ENCODE results near the gene LYST.
"Not testable (repeated sequence)": the region's sequence is repeated elsewhere in the genome, so short reads cannot be mapped to it uniquely, and the experiment has no call there.

LYST gene

GRCh38 chr1:235866205-235866912, at the start of gene LYST:
LYST (minus strand) TSS chr1:235866906; CDS start chr1:235830417, 36,489 bp downstream.
- peak; percentile 39 for DNase-seq

GRCh38 chr1:235915489-235915888, 48.8 kb upstream of the LYST start:
- not testable (repeated sequence) for DNase-seq

- DNase-seq, result no peak
Measured at GRCh38 chr1:235913311-235913710, 46.6 kb upstream of the LYST start.

DNA sequence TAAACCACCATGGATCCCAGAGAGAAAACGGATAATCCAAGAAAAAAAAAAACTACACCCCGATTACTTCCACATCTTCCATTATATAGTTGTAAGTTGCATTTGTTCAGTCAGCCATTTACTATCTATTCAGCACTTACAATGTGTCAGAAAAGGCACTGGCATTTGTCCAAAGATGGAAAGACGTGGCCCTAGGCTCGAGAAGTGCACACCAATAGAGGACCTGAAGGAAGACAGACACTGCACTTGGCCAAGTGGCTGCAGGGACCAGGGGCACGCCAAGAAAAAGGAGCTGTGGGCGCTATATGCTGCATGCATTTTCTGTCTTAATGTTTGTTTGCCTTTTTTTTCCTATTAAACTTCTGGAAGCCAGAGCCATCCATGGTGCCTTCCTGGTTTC, 45.2 kb upstream of the LYST start:
- DNase-seq, result no peak

- no peak for DNase-seq
Measured at GRCh38 chr1:235911300-235911662, 44.6 kb upstream of the LYST start.

- no peak for DNase-seq
Measured at GRCh38 chr1:235910357-235911299, 43.9 kb upstream of the LYST start.

GRCh38 chr1:235908742-235909520, 42.2 kb upstream of the LYST start:
- peak; percentile 64 for DNase-seq

- DNase-seq, result no peak
Measured at GRCh38 chr1:235907897-235908240, 41.2 kb upstream of the LYST start.

DNA sequence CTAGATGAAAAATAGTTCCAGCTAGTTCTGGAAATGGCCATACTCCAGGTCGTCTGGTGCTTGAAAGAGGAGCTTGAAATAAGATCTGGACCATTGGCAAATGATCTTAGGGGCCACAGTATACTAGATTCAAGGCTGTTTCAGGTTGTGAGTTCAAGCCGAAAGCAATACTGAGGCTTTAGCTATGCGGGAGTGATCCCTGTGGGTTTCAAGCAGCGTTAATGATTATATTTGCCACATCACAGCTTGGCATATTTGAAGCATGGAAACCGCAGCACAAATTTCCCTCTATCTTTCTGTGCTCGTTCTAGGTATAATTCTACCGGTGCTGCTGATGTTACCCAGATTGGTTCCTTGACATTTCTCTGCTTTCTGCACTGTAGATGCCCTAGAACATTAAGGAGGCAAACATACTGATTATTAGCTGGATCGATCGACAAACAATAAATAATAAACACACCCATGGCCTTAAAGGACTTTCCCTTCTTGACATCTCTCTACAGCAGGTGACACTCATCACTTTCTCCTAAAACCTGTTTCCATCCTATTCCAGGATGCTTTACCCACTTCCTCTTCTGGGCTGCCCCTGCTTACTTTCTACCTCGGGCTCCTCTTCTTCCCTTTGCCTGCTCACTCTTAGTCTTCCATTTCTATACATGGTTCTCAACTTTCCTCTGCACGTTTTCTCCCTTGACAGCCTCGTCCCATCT, 40.6 kb upstream of the LYST start:
- DNase-seq, result no peak

DNA sequence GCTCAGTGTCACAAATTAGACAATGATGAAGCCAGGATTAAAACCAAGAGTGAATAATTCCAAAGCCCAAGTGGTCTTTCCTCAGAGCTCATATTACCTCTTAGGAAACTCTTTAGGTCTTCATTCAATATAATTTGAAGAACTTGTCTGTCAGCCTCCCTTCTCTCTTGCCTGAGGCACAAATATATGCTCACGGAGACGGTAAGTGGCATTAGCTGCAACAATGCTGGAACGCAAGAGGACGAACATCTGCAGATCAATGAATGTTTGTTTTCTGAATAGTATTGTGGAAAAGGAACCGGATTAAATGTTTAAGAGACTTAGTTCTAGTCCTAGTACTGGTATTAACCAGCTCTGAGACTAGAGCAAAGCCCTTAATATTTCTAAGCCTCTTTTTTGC, 39.7 kb upstream of the LYST start:
- DNase-seq, result no peak

GRCh38 chr1:235903809-235904208, 37.1 kb upstream of the LYST start:
- DNase-seq, result not testable (repeated sequence)

DNA sequence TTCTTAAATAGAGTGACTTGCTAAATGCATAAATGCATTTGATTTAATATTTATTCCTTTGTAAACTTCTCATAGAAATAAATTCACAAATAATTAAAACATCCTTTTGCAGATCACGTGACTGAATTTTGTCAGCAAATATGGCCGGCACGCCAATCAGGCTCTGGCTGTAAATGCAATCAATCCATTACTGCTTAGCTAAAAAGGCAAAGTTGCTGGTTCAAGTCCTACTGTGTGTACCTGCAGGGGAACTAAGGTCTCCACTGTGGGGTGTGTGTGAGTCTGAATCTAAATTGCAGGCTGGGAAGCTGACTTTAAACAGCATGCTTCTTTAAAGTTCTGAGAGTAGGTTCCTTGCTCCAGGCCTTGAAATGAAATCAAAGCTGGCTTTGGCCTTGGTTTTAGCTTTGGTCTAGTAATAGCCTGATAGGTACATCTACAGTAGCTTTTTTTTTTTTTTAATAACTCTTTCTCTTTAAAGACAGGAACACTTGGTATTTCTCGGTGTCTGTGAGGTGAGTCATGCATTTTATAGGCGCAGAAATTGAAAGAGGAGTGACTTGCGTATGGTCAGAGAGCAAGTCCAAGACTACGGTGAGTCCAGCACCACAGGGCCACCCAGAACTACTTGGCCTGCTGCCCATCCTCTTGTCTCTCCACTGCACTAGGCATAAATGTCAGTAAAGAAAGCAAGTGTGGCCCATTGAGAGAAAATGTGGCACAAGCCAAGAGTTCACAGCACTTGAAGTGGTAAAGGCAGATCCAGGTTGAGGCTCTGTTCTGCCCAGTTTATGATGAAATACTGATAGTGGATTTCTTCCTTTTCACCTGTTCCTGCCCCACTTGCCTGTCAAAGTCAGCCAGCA, 36.2 kb upstream of the LYST start:
- no peak for DNase-seq

DNA sequence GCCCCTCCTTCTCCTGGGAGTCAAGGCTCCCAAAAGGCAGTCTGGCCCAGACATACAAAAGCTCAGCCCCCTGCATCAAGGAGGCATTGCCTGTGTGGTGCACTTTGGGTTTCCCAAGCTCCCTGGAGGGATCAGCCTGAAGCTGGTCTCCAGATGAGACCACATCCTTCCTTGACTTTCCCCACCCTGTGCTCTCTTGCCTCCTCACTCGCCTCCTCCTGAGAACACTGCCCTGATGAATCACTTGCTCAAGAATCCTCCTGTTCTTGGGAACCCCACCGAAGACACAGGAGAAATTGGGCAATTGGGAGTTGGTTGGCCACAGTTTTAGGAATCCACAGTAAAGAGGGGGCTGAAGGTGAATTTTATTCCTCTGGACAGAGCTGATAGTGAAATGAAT, 34.8 kb upstream of the LYST start:
- no peak for DNase-seq

GRCh38 chr1:235898126-235898525, 31.4 kb upstream of the LYST start:
- peak; percentile 50 for DNase-seq

- no peak for DNase-seq
Measured at GRCh38 chr1:235893840-235894239, 27.1 kb upstream of the LYST start.

DNA sequence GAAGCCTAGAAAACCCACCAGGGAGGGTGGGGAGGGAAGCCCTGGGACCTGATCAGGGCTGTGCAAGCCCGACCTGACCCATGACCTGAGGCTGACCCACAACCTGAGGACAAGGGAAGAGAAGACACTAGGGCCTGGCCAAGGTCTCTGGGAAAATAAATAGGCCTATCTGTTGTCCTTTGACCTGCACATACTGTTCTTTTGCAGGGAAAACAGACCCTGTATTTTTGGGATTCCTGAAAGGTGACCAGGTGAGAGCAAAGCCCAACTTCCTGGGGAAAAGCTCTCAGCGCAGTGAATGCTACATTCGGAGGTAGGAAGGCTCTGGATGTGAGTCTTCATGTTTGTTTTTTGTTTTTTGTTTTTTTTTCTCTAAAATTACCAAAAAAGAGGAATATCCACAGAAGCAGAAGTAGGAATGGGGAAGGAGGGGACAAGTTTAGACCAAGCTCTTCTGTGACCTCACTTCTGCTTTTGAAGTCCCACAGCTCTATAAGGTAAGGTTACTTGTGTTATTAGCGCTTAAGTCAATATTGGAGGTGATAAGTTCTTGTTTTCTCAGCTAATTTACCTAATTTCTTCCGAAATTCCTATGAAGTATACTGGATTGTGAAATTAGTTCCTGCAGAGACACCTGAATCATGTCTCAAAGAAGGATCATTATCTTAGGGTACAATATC, 26.2 kb upstream of the LYST start:
- DNase-seq, result no peak

GRCh38 chr1:235892202-235892601, 25.5 kb upstream of the LYST start:
- DNase-seq, result no peak

- no peak for DNase-seq
Measured at GRCh38 chr1:235888119-235888643, 21.5 kb upstream of the LYST start.

GRCh38 chr1:235887676-235888075, 21.0 kb upstream of the LYST start:
- no peak for DNase-seq

DNA sequence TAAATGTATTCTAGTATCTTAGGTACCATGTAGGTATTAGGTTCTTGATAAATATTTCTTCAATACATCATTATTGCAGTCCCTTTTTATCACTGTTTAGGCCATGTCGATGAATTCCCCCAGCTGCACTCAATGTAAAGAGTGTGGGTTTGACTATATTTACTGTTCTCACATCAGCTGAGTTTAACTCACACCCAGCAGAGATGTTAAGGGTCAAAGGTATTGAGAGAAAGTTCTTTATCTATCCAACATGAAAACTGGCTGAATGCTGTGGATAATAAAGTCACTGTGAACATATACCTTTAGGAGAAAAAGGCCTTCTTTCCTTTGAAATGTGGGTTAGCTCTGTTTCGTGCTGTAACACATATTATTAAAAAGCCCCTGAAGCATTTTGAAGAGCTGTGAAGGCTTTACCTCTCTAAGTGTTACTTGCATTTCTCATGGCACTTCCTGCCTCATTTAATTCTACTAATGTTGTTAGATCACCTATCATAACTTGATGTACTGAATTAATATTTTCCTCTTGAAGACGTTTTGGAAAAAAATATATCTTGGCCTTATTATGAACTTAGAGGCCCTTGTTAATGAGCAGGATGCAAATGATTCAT, 19.1 kb upstream of the LYST start:
- DNase-seq, result no peak

Data from left hindlimb (tissue), 1 donor.